ENCODE measurements around the gene KPNA1.
"Not testable (repeated sequence)": the region's sequence is repeated elsewhere in the genome, so short reads cannot be mapped to it uniquely, and the experiment has no call there.

KPNA1 gene

GRCh38 chr3:122458992-122459391 is 55.7 kb downstream of the KPNA1 start:
- Histone ChIP-seq H3K4me1 (ENCODE audit: insufficient read depth, poor library complexity, severe bottlenecking) (no peaks in the 10 kb centered on the region), H3K4me3 (ENCODE audit: severe bottlenecking) (no peak overlapping the region), H3K27ac (ENCODE audit: poor library complexity, severe bottlenecking) (no peak overlapping the region), H3K36me3 (ENCODE audit: low read depth) (peaks cover 91% of the 10 kb centered on the region), H3K9me3 (ENCODE audit: severe bottlenecking) (no peaks in the 10 kb centered on the region), H3K27me3 (ENCODE audit: insufficient read depth, poor library complexity, severe bottlenecking) (no peaks in the 10 kb centered on the region)
- peak; percentile 77 for TF ChIP-seq CTCF (IDR thresholded peaks at IDR 0.05; ENCODE audit: poor library complexity, severe bottlenecking)
- peak; percentile 66; the same call in 2 of the 3 replicates for ATAC-seq (ENCODE audit: low read depth)
- no peak for DNase-seq (ENCODE audit: low spot score)

GRCh38 chr3:122457706-122458105 is 57.0 kb downstream of the KPNA1 start:
- ATAC-seq (ENCODE audit: low read depth) = no peak
- peaks cover 90% of the 10 kb centered on the region for H3K36me3 ChIP-seq (ENCODE audit: low read depth)

GRCh38 chr3:122456074-122456473 is 58.7 kb downstream of the KPNA1 start:
- Histone ChIP-seq H3K4me3 (ENCODE audit: severe bottlenecking) (no peak overlapping the region), H3K27ac (ENCODE audit: poor library complexity, severe bottlenecking) (no peak overlapping the region), H3K4me1 (ENCODE audit: insufficient read depth, poor library complexity, severe bottlenecking) (no peaks in the 10 kb centered on the region), H3K27me3 (ENCODE audit: insufficient read depth, poor library complexity, severe bottlenecking) (no peaks in the 10 kb centered on the region), H3K36me3 (ENCODE audit: low read depth) (peaks cover 85% of the 10 kb centered on the region), H3K9me3 (ENCODE audit: severe bottlenecking) (no peaks in the 10 kb centered on the region)
- no peak for TF ChIP-seq CTCF (IDR thresholded peaks at IDR 0.05; ENCODE audit: poor library complexity, severe bottlenecking)
- ATAC-seq (ENCODE audit: low read depth) (no peak), DNase-seq (ENCODE audit: low spot score) (no peak)

More at GRCh38 chr3:122457706-122458105, 57.0 kb downstream of the KPNA1 start:
- Histone ChIP-seq H3K27me3 (ENCODE audit: insufficient read depth, poor library complexity, severe bottlenecking) (no peaks in the 10 kb centered on the region), H3K9me3 (ENCODE audit: severe bottlenecking) (no peaks in the 10 kb centered on the region), H3K27ac (ENCODE audit: poor library complexity, severe bottlenecking) (no peak overlapping the region), H3K4me1 (ENCODE audit: insufficient read depth, poor library complexity, severe bottlenecking) (no peaks in the 10 kb centered on the region), H3K4me3 (ENCODE audit: severe bottlenecking) (no peak overlapping the region)
- no peak for TF ChIP-seq CTCF (IDR thresholded peaks at IDR 0.05; ENCODE audit: poor library complexity, severe bottlenecking)
- DNase-seq (ENCODE audit: low spot score) = no peak

- no peaks in the 10 kb centered on the region for H3K9me3 ChIP-seq (ENCODE audit: severe bottlenecking)
- H3K4me1 ChIP-seq (ENCODE audit: insufficient read depth, poor library complexity, severe bottlenecking) = no peaks in the 10 kb centered on the region
- no peak overlapping the region for H3K27ac ChIP-seq (ENCODE audit: poor library complexity, severe bottlenecking)
- no peak overlapping the region for H3K4me3 ChIP-seq (ENCODE audit: severe bottlenecking)
- ATAC-seq (ENCODE audit: low read depth) (no peak), DNase-seq (ENCODE audit: low spot score) (no peak)
- H3K36me3 ChIP-seq (ENCODE audit: low read depth) = peaks cover 85% of the 10 kb centered on the region
- no peaks in the 10 kb centered on the region for H3K27me3 ChIP-seq (ENCODE audit: insufficient read depth, poor library complexity, severe bottlenecking)
- no peak for TF ChIP-seq CTCF (IDR thresholded peaks at IDR 0.05; ENCODE audit: poor library complexity, severe bottlenecking)
These were observed 63.4 kb downstream of the KPNA1 start for GRCh38 chr3:122451371-122451770.

DNA sequence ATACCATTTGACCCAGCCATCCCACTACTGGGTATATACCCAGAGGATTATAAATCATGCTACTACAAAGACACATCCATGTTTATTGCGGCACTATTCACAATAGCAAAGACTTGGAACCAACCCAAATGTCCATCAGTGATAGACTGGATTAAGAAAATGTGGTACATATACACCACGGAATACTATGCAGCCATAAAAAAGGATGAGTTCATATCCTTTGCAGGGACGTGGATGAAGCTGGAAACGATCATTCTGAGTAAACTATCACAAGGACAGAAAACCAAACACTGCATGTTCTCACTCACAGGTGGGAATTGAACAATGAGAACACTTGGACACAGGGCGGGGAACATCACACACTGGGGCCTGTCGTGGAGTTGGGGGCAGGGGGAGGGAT is 66.5 kb downstream of the KPNA1 start:
- not testable (repeated sequence) for DNase-seq (ENCODE audit: low spot score); H3K4me1 ChIP-seq (ENCODE audit: insufficient read depth, poor library complexity, severe bottlenecking); H3K27ac ChIP-seq (ENCODE audit: poor library complexity, severe bottlenecking); H3K9me3 ChIP-seq (ENCODE audit: severe bottlenecking); H3K27me3 ChIP-seq (ENCODE audit: insufficient read depth, poor library complexity, severe bottlenecking); ATAC-seq (ENCODE audit: low read depth); H3K4me3 ChIP-seq (ENCODE audit: severe bottlenecking)
- H3K36me3 ChIP-seq (ENCODE audit: low read depth) = peaks cover 82% of the 10 kb centered on the region

- not testable (repeated sequence) for H3K4me1 ChIP-seq (ENCODE audit: insufficient read depth, poor library complexity, severe bottlenecking); H3K9me3 ChIP-seq (ENCODE audit: severe bottlenecking); H3K27me3 ChIP-seq (ENCODE audit: insufficient read depth, poor library complexity, severe bottlenecking); DNase-seq (ENCODE audit: low spot score); H3K4me3 ChIP-seq (ENCODE audit: severe bottlenecking); ATAC-seq (ENCODE audit: low read depth); H3K27ac ChIP-seq (ENCODE audit: poor library complexity, severe bottlenecking)
- peaks cover 88% of the 10 kb centered on the region for H3K36me3 ChIP-seq (ENCODE audit: low read depth)
These were observed 70.2 kb downstream of the KPNA1 start for GRCh38 chr3:122444491-122444887.

DNA sequence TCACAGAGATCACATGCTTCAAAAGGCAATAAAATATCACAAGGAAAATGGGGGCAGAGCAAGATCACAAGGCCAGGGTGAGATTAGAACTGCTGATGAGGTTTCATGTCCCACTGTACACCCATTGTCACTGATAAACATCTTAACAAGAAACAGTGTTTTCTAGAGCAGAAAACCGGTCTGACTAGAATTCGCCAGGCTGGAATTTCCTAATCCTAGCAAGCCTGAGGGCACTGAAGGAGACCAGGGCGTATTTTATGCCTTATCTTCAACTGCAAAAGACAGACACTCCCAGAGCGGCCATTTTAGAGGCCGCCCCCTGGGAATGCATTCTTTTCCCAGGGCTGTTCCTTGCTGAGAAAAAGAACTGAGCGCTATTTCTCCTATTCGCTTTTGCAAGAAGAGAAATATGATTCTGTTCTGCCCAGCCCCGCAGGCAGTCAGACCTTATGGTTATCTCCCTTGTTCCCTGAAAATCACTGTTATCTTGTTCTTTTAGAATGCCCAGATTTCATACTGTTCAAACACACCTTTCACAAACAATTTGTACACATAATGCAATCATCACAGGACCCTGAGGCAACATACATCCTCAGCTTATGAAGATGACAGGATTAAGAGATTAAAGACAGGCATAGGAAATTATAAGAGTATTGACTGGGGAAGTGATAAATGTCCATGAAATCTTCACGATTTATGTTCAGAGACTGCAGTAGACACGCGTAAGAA is 70.8 kb downstream of the KPNA1 start:
- not testable (repeated sequence) for DNase-seq (ENCODE audit: low spot score); ATAC-seq (ENCODE audit: low read depth); H3K9me3 ChIP-seq (ENCODE audit: severe bottlenecking); H3K4me1 ChIP-seq (ENCODE audit: insufficient read depth, poor library complexity, severe bottlenecking); H3K27me3 ChIP-seq (ENCODE audit: insufficient read depth, poor library complexity, severe bottlenecking); H3K27ac ChIP-seq (ENCODE audit: poor library complexity, severe bottlenecking); H3K4me3 ChIP-seq (ENCODE audit: severe bottlenecking)
- H3K36me3 ChIP-seq (ENCODE audit: low read depth) = peaks cover 88% of the 10 kb centered on the region

Measured in RWPE2 (cell line).